ENCODE data around the gene EML2. TPM values are rescaled to one million over a fixed set of nuclear protein-coding genes. Genes with fewer than 3 reads are reported as not detected.

Gene EML2
- total RNA-seq, 2 donors from 2014 or later, result 149 to 190 TPM

DNA sequence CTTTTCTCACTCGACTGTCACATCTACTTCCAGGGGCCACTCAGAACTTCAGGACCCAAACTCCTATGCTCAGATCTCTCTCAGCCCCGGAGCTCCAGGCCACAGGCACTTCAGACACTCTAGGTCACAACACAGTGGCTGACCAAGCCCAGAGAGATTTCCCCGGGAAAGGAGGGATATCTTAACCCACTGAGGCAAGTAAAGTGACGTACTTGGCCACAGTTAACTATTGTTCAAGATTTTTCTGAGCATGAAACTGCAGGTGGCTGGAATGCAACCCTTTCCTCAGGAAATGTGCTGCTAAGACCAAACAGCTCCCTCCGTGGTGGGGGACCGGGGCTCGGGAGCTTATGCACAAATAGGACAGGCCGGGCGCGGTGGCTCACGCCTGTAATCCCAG, 78.5 kb downstream of the EML2 start:
- Mint-ChIP-seq H3K36me3 (ENCODE audit: insufficient read depth in 2 of 2) (peaks cover 0 to 2% of the 10 kb centered on the region in 2 donors), H3K9me3 (no peaks in the 10 kb centered on the region), H3K27ac (no peak overlapping the region), H3K4me3 (no peak overlapping the region), H3K4me1 (ENCODE audit: low read depth) (peaks cover 29% of the 10 kb centered on the region), H3K27me3 (ENCODE audit: low read depth) (no peaks in the 10 kb centered on the region)
- ATAC-seq (replicated peaks in 1 of 2), result no peak
- DNase-seq, result no peak

DNA sequence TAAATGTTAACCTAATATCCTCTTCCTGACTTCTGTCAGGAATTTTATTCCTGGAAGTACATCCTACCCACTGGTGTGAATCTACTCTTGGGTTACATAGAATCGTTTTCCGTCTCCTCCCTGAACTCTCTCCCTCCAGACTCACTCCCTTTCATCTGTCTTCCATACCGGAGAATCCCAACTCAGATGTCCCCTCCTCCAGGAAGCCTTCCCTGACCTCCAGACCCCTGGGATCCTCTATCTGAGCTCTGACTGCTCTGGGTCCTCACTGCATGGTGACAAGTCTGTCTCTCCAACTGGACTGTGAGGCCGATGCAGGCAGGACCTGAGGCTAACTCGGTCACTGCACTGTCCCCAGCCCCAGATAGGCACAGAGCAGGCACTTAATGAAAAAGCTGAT, 79.2 kb downstream of the EML2 start:
- H3K27ac Mint-ChIP-seq, result no peak overlapping the region

More for the DNA sequence above, 79.2 kb downstream of the EML2 start:
- H3K4me3 Mint-ChIP-seq, result no peak overlapping the region
- peaks cover 29% of the 10 kb centered on the region for H3K4me1 Mint-ChIP-seq (ENCODE audit: low read depth)
- no peaks in the 10 kb centered on the region for H3K9me3 Mint-ChIP-seq
- peaks cover 0 to 2% of the 10 kb centered on the region in 2 donors for H3K36me3 Mint-ChIP-seq (ENCODE audit: insufficient read depth in 2 of 2)
- no peaks in the 10 kb centered on the region for H3K27me3 Mint-ChIP-seq (ENCODE audit: low read depth)
- DNase-seq (no peak), ATAC-seq (replicated peaks in 1 of 2) (no peak)

Other genes starting within 250 kb of the EML2 start
- gene PPP1R13L, start 234.3 kb downstream of the EML2 start, total RNA-seq, result 10 to 100 TPM; 22.7 to 32.0 TPM
- gene POLR1G, start 232.8 kb downstream of the EML2 start, total RNA-seq, result 1 to 10 TPM; 3.4 to 4.9 TPM
- 10 to 100 TPM; 71.0 to 73.9 TPM for gene ERCC1, start 215.5 kb downstream of the EML2 start, total RNA-seq
- gene FOSB, start 171.4 kb downstream of the EML2 start, total RNA-seq, result 10 to 100 TPM; 20.3 to 24.6 TPM
- 1 to 10 TPM; 4.1 to 4.9 TPM for gene RTN2, start 142.3 kb downstream of the EML2 start, total RNA-seq
- gene PPM1N, start 141.0 kb downstream of the EML2 start, total RNA-seq, result 1 to 10 TPM; 6.7 to 6.8 TPM
- gene VASP, start 131.9 kb downstream of the EML2 start, total RNA-seq, result 100 to 1,000 TPM; 120 to 133 TPM
- 10 to 100 TPM; 10.3 to 12.6 TPM for gene OPA3, start 54.6 kb downstream of the EML2 start, total RNA-seq
- under 1 TPM in 1 of 2 donors, not detected in 1; 0.07 TPM for gene GPR4, start 37.2 kb downstream of the EML2 start, total RNA-seq
- gene GIPR, start 28.8 kb upstream of the EML2 start, total RNA-seq, result 10 to 100 TPM in 1 of 2 donors, 1 to 10 TPM in 1; 5.9 to 11.0 TPM
- gene SNRPD2, start 52.6 kb upstream of the EML2 start, total RNA-seq, result 100 to 1,000 TPM; 449 to 481 TPM
- gene QPCTL, start 53.3 kb upstream of the EML2 start, total RNA-seq, result 10 to 100 TPM; 20.8 to 29.8 TPM
- gene FBXO46, start 91.5 kb upstream of the EML2 start, total RNA-seq, result 10 to 100 TPM; 38.4 to 46.5 TPM
- under 1 TPM; 0.09 to 0.19 TPM for gene MEIOSIN, start 94.0 kb upstream of the EML2 start, total RNA-seq
- gene SIX5, start 129.9 kb upstream of the EML2 start, total RNA-seq, result 1 to 10 TPM; 3.7 to 5.2 TPM
- 10 to 100 TPM; 31.7 to 42.4 TPM for gene DMPK, start 143.1 kb upstream of the EML2 start, total RNA-seq
- 10 to 100 TPM; 36.7 to 54.1 TPM for gene DMWD, start 153.4 kb upstream of the EML2 start, total RNA-seq
- gene RSPH6A, start 175.9 kb upstream of the EML2 start, total RNA-seq, result under 1 TPM; 0.43 to 0.60 TPM
- gene SYMPK, start 223.8 kb upstream of the EML2 start, total RNA-seq, result 100 to 1,000 TPM in 1 of 2 donors, 10 to 100 TPM in 1; 95.5 to 112 TPM
- 1 to 10 TPM in 1 of 2 donors, under 1 TPM in 1; 0.88 to 1.6 TPM for gene FOXA3, start 224.9 kb upstream of the EML2 start, total RNA-seq
- gene IRF2BP1, start 246.7 kb upstream of the EML2 start, total RNA-seq, result 10 to 100 TPM; 16.3 to 19.9 TPM

Measured in activated T-cell treated with anti-CD3 and anti-CD28 coated beads, Interleukin-2, amount 50 U/mL, for 72 hours (primary cell).